Right ventricle myocardium inferior (tissue), 1 donor: ENCODE data around the gene VARS1. TPM values are rescaled to one million over a fixed set of nuclear protein-coding genes. Genes with fewer than 3 reads are reported as not detected.

ENCODE experiments used
- ATAC-seq: fragments of 200-7000 bp; cut with Tn5 transposase; one replicate; pipeline ENCODE4 v1.9.1; 2020; ENCODE audit warnings: mild to moderate bottlenecking, moderate library complexity
- DNase-seq: peaks from one replicate; pipeline ENCODE4 v3.0.0; 2021; ENCODE audit errors: missing footprints
- intact Hi-C: fragments of 100-400 bp; cut with DNase I; formaldehyde crosslinking; loops from one replicate; pipeline ENCODE4 v1.11.0; 2022
- total RNA-seq: library from RNA; stranded (reverse); fragmentation: NEBNext Ultra II Directional; extraction: Animal tissue kit (Norgen Biotek cat#: 25700); gene quantifications from one replicate; pipeline ENCODE4 v1.2.1, GENCODE V29; 2021
- donor health status: DM: no; HTN: yes; CAD: no; lungs with severe emphysema.

The VARS1 gene
- total RNA-seq, 1 donor from 2014 or later = 29.7 TPM

- DNase-seq = peak; percentile 53
- intact Hi-C loops = no loop called here
- no peak for ATAC-seq
These were observed 32.5 kb downstream of the VARS1 start for GRCh38 chr6:31762878-31763618.

- intact Hi-C loops = no loop called here
- DNase-seq (no peak), ATAC-seq (no peak)
These were observed 33.2 kb downstream of the VARS1 start, which contains the start of gene SAPCD1 for GRCh38 chr6:31762356-31762755. Gene SAPCD1, plus strand, starts transcription at chr6:31762656. Its CDS starts 399 bp downstream, at chr6:31763055.

DNA sequence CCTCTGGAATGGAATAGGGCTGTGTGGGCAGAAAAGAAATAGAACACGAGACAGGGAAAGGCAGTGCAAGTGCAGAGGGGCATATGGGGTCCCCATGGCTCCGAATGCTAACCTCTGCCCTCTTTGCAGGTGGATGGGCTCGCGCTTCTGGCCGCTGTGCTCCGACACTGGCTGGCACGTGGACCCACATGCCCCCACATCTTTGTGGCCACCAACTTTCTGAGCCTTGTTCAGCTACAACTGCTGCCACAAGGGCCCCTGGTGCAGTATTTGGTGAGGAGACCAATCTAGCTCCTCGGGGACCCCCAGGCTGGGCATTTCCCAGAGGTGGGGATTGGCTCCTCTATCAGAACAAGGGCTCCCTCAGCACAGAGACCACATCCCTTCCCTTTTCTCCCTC, 34.2 kb downstream of the VARS1 start:
- DNase-seq = no peak
- no peak for ATAC-seq
- intact Hi-C loops = no loop called here

GRCh38 chr6:31760790-31761189, 34.8 kb downstream of the VARS1 start:
- ATAC-seq = no peak
- no peak for DNase-seq
- intact Hi-C loops = no loop called here

GRCh38 chr6:31758281-31758680, 37.3 kb downstream of the VARS1 start:
- intact Hi-C loops = no loop called here
- no peak for ATAC-seq
- DNase-seq = no peak

DNA sequence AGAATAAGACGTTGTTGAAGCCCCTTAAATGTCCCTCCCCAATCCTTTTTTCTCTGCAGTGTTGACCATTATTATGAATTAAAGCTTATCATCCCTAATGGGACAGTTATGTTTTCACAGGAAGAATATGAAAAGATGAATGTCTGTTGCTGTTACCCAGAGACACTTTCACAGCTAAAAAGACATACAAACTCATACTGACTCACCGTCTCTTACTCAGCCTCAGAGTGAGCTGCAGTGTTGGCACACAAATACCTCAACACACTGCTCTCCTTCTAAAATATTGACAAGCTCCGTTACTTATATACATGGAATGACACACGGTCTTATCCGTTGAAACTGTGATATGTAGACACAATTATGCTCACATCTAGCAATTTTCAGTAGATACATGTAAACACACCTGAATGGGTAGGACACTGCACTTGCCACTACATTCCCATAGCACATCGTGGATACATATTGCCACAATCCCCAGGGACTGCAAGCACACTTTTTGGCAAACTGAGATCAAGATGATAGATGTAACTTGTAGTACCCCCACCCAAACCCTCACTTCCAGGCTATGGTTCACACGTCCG, 42.7 kb downstream of the VARS1 start:
- ATAC-seq (no peak), DNase-seq (no peak)
- intact Hi-C loops = no loop called here

DNA sequence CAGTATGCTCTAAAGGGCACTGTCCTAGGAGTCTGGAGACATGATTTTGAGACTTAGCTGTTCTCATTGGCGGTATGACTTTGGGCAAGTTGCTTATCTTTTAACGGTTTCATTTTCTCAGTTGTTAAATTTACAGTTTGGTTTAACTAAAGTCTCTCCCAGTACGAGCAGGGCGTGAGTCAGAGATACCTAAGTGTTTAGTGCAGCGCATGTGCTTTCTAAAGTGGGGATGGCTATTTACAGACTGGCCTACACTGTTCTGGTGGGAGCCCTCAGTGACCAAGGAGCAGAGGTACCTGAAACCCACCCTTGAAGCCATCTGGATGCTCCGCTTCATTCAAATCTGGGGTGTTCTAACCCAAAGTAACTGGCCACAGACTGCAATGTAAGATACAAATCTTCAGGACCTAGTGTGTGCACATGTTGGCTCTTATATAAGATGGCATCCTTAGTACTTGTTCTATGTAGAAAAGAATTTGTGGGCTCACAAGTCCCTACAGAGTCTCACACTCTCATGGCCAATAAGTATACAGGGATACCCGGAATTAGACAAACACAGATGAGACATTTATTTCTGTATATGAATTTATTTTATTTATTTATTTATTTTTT, 45.0 kb downstream of the VARS1 start:
- no peak for ATAC-seq
- no peak for DNase-seq
- intact Hi-C loops = no loop called here

- intact Hi-C loops = no loop called here
- ATAC-seq (no peak), DNase-seq (no peak)
These were observed 46.1 kb downstream of the VARS1 start for GRCh38 chr6:31749301-31750036.

Other genes starting within 250 kb of the VARS1 start
- gene ATP6V1G2, start 249.1 kb downstream of the VARS1 start, total RNA-seq = 2.2 TPM
- 10.8 TPM for gene NFKBIL1, start 248.1 kb downstream of the VARS1 start, total RNA-seq
- gene LTA, start 223.5 kb downstream of the VARS1 start, total RNA-seq = not detected
- 0.51 TPM for gene TNF, start 220.2 kb downstream of the VARS1 start, total RNA-seq
- 1.6 TPM for gene LTB, start 213.3 kb downstream of the VARS1 start, total RNA-seq
- gene LST1, start 209.5 kb downstream of the VARS1 start, total RNA-seq = 9.0 TPM
- gene NCR3, start 202.7 kb downstream of the VARS1 start, total RNA-seq = 0.49 TPM
- gene AIF1, start 180.5 kb downstream of the VARS1 start, total RNA-seq = 22.1 TPM
- 82.7 TPM for gene PRRC2A, start 175.0 kb downstream of the VARS1 start, total RNA-seq
- 260 TPM for gene BAG6, start 143.1 kb downstream of the VARS1 start, total RNA-seq
- gene APOM, start 139.9 kb downstream of the VARS1 start, total RNA-seq = 0.87 TPM
- 17.0 TPM for gene C6orf47, start 135.0 kb downstream of the VARS1 start, total RNA-seq
- 17.1 TPM for gene GPANK1, start 130.8 kb downstream of the VARS1 start, total RNA-seq
- gene CSNK2B, start 129.7 kb downstream of the VARS1 start, total RNA-seq = 97.3 TPM
- gene LY6G5B, start 125.8 kb downstream of the VARS1 start, total RNA-seq = 3.9 TPM
- gene LY6G5C, start 114.7 kb downstream of the VARS1 start, total RNA-seq = 1.5 TPM
- 26.9 TPM for gene ABHD16A, start 92.4 kb downstream of the VARS1 start, total RNA-seq
- not detected for gene LY6G6F, start 88.9 kb downstream of the VARS1 start, total RNA-seq
- gene LY6G6D, start 80.4 kb downstream of the VARS1 start, total RNA-seq = not detected
- gene LY6G6C, start 74.0 kb downstream of the VARS1 start, total RNA-seq = not detected
- gene MPIG6B, start 72.4 kb downstream of the VARS1 start, total RNA-seq = 0.70 TPM
- 40.6 TPM for gene DDAH2, start 66.5 kb downstream of the VARS1 start, total RNA-seq
- gene CLIC1, start 59.2 kb downstream of the VARS1 start, total RNA-seq = 102 TPM
- 2.0 TPM for gene MSH5, start 55.7 kb downstream of the VARS1 start, total RNA-seq
- gene SAPCD1, start 33.1 kb downstream of the VARS1 start, total RNA-seq = 0.57 TPM
- gene VWA7, start 18.4 kb downstream of the VARS1 start, total RNA-seq = 12.1 TPM
- 24.6 TPM for gene LSM2, start 11.2 kb upstream of the VARS1 start, total RNA-seq
- 1.6 TPM for gene HSPA1L, start 19.5 kb upstream of the VARS1 start, total RNA-seq
- 298 TPM for gene HSPA1A, start 19.8 kb upstream of the VARS1 start, total RNA-seq
- 215 TPM for gene HSPA1B, start 32.0 kb upstream of the VARS1 start, total RNA-seq
- gene NEU1, start 67.1 kb upstream of the VARS1 start, total RNA-seq = 25.6 TPM
- gene SLC44A4, start 83.2 kb upstream of the VARS1 start, total RNA-seq = not detected
- 16.8 TPM for gene EHMT2, start 101.9 kb upstream of the VARS1 start, total RNA-seq
- 3.2 TPM for gene ZBTB12, start 106.3 kb upstream of the VARS1 start, total RNA-seq
- 8.9 TPM for gene C2, start 132.0 kb upstream of the VARS1 start, total RNA-seq
- 8.8 TPM for gene CFB, start 150.3 kb upstream of the VARS1 start, total RNA-seq
- gene NELFE, start 163.2 kb upstream of the VARS1 start, total RNA-seq = 41.9 TPM
- 30.7 TPM for gene SKIC2, start 163.4 kb upstream of the VARS1 start, total RNA-seq
- gene DXO, start 176.4 kb upstream of the VARS1 start, total RNA-seq = 9.8 TPM
- gene C4A, start 186.3 kb upstream of the VARS1 start, total RNA-seq = 92.1 TPM
- 81.6 TPM for gene C4B, start 219.0 kb upstream of the VARS1 start, total RNA-seq
- gene CYP21A2, start 242.7 kb upstream of the VARS1 start, total RNA-seq = 0.30 TPM